KBM-7 (cell line): ENCODE results near the gene KTI12.
"Not testable (repeated sequence)": the region's sequence is repeated elsewhere in the genome, so short reads cannot be mapped to it uniquely, and the experiment has no call there.

Experiments used
- DNase-seq: peaks from one replicate; pipeline ENCODE4 v3.0.0-alpha.2; 2015
- in situ Hi-C: fragments of 300-500 bp; cut with MboI; formaldehyde crosslinking; loops from 2 replicates; pipeline ENCODE4 v1.14.3; 2020; ENCODE audit warnings: low sequenced_read_pairs, low pct_unique_long_range_greater_than_20kb, mixed read lengths

The KTI12 gene, protein sequence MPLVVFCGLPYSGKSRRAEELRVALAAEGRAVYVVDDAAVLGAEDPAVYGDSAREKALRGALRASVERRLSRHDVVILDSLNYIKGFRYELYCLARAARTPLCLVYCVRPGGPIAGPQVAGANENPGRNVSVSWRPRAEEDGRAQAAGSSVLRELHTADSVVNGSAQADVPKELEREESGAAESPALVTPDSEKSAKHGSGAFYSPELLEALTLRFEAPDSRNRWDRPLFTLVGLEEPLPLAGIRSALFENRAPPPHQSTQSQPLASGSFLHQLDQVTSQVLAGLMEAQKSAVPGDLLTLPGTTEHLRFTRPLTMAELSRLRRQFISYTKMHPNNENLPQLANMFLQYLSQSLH

DNA sequence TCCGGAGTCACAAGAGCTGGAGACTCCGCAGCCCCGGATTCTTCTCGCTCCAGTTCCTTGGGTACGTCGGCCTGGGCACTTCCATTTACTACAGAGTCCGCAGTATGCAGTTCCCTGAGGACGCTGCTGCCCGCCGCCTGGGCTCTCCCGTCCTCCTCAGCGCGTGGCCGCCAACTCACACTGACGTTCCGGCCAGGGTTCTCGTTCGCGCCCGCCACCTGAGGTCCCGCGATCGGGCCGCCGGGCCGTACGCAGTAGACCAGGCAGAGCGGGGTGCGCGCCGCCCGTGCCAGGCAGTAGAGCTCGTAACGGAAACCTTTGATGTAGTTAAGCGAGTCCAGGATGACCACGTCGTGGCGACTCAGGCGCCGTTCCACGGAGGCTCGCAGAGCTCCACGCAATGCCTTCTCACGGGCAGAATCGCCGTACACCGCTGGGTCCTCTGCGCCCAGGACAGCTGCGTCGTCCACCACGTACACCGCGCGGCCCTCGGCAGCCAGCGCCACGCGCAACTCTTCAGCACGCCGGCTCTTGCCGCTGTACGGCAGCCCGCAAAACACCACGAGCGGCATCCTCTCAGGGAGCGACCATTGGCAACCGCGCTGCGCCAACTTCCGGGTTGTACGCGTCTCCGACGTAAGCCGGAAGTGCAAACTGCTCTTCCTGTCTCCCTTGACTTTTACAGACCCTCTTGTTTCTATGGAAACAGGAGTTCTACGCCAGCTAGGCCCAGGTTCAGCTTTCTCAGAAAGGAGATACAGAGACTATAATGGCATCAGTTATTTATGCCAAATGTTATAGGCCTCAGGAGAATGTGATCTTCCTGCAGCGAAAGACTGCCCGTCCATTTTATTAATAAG, at the start of gene KTI12:
Gene KTI12 (minus strand): TSS at position 621 of the 860 bp plus-strand sequence. CDS start 49 bp downstream, at position 572.
- in situ Hi-C loops = no loop called here
- DNase-seq = peak; percentile 91

DNA sequence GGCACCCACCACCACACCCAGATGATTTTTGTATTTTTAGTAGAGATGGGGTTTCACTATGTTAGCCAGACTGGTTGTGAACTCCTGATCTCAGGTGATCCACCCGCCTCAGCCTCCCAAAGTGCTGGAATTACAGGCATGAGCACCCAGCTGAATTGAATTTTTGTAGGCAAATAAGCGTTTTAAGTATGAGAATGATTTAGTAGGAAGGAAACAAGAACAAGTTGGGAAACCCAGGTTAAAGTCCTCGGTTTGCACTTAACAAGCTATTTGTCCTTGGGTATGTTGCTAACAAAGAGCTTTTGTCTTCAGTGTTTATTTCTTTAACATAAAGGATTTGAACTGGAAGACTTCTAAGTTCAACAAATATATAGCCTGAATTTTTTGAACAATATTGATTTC, 46.4 kb upstream of the KTI12 start:
- in situ Hi-C loops = no loop called here

DNA sequence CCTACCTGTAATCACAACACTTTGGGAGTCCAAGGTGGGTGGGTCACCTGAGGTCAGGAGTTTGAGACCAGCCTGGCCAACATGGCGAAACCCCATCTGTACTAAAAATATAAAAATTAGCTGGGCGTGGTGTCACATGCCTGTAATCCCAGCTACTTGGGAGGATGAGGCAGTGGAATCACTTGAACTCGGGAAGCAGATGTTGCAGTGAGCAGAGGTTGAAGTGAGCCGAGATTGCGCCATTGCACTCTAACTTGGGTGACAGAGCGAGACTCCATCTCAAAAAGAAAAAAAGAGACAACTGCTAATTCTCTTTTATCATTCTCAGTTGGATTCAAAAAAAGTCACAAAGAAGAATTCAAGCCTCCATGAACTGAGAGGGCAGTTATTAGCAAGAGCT, 43.7 kb upstream of the KTI12 start:
- in situ Hi-C loops, DNase-seq: not testable (repeated sequence)

More for the DNA sequence above, 46.4 kb upstream of the KTI12 start:
- no peak for DNase-seq

DNA sequence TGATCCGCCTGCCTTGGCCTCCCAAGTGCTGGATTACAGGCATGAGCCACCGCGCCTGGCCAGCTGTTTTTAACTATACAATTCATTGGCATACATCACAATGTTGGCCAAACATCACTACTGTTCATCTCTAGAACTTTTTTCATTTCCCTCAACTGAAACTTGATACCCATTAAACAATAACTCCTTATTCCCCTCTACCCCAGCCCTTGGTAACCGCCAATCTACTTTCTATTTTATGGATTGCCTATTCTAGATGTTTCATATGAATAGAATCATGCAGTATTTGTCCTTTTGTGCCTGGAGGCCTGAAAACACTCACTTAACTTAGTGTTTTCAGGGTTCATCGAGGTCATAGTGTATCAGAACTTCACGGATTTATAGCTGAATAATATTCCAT, 38.7 kb upstream of the KTI12 start:
- in situ Hi-C loops = no loop called here
- DNase-seq = no peak

DNA sequence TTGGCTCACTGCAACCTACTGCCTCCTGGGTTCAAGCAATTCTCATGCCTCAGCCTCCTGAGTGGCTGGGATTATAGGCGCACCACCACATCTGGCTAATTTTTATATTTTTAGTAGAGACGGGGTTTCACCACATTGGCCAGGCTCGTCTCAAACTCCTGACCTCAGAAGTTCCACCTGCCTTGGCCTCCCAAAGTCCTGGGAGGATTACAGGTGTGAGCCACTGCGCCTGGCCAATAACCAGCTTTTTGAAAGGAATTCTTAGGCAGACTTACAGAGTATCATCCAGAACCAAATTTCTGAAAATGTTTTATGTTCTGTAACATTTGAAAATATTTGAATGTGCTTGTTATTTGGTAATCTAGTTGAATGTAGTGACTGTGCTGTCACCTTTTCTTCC, 37.1 kb upstream of the KTI12 start:
- in situ Hi-C loops = no loop called here

DNA sequence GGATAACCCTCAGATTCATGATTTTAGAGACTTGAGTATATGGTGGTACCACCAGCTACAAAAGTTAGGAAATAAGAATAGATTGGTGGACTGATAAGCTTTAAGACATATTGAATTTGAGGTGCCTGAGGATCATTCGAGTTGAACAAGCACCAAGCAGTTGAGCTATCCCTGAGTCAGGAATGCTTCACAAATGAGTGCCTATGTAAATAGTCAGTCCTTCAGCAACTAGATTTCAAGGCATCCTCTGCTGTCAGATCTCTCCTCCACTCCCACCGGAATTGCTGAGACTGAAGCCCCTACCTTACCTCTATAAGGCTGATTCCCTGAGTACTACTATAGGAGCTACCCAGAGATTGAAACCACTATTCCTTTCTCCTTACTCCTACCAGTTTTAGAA, 29.6 kb upstream of the KTI12 start:
- in situ Hi-C loops = no loop called here
- no peak for DNase-seq

More for the DNA sequence above, 37.1 kb upstream of the KTI12 start:
- DNase-seq = no peak

DNA sequence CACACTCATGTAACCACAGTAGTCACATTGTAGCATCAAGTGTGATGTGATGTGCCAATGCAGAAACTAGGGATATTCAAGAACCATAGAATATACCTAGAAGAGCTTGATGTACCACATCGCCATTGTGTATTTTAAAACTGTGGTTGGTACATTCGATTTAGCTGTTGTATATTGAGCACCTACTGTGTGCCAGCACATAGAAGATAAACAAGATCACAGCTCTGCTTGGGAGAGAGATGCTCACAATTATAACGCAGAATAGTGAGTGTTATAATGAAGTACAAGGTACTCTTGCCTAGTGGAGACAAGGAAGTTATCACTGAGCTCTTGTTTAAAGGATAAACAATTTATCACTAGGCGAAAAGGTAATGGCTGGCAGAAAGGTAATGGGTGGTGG, 27.2 kb upstream of the KTI12 start:
- in situ Hi-C loops = no loop called here
- DNase-seq = no peak

DNA sequence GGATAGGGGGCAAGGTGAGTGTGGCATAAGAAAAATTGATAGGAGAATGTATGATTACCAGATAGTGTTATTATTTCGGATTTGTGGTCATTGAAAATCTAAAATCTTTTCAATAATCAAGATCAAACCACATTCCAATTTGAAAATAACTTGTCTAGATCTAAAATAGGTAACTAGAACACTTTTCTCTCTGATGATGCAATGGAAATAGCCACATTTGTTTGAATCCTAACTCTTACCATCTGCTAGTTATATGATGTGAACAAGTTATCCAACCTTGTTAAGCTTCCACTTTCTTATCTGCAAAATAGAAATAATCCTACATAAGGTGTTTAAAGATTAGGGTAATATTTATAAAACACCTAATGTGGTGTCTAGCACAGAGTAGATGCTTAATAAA, 26.3 kb upstream of the KTI12 start:
- no peak for DNase-seq
- in situ Hi-C loops = no loop called here

DNA sequence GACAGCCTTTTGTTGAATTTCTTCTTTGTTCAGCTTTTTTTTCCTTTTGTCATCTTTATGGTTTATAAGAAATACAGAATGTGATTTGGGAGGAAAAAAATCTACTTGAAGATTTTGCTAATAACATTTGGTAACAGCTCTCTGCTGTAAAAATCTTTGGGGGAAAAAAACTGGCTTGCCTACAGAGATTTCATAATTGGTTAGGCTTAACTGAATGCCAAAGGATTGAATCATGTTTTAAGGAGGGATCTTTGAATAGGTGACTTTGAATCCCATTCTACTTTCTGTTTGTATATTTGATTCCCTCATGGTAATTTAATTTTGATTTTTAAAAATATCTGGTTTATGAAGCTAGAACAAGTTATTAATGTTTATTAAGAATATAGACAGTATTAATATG, 25.7 kb upstream of the KTI12 start:
- in situ Hi-C loops = no loop called here
- DNase-seq = no peak

DNA sequence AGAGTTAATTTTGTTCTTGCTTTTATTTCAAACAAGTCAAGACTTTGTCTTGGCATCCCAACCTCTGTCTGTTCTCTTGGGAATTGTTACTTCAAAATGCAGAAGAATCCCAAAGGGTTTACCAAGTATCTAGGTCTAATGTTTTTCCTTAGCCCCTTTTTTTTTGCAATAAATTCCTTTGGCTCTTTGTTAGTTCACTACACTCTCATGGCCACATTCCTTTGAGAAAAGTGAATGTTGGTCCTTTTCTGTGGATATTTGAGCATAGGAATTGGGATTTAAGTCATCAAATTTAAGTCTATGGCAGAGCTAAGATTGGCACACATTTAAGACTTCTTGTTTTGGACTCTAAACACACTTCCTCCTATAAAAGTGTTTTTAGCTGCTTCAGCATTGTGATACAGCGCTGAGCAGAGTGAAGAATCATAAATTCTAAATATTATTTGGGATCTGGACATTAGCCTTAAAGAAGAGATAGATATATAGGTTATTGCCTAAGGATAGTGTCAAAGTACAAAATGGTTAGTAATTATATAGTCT, 24.3 kb upstream of the KTI12 start:
- in situ Hi-C loops = no loop called here
- DNase-seq = no peak

DNA sequence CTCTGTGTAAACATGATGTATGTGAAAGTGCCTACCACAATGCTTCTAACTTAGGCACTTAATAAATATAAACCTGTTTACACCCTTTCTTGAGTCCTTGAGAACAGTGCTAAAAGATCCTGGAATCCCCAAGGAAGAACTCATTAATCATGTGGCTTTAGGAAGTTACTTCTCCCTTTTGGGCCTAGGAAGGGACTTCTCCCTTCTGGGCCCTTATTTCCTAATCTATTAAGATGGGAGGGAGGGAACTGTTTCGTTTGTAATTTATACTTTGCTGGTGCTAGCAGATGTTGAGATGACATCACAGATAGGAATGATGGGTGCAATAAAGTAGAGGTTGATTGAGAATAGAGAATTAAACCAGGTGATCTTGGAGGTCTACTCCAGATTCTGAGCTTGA, 23.6 kb upstream of the KTI12 start:
- DNase-seq = peak; percentile 30
- in situ Hi-C loops = no loop called here

DNA sequence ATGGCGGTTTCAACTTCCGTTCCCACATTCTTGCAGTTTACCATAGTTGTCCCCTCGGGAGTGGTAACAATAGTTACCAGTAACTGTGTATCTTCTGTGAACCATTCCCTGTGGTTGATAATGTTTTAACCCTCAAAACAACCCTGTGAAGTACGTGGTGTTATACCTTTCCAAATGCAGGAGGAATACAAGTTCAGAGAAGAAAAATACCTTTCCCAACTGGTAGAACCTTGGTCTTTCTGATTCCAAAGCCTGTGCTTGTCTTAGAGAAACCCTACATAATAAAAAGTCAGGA, 23.3 kb upstream of the KTI12 start:
- in situ Hi-C loops = no loop called here
- DNase-seq = no peak

DNA sequence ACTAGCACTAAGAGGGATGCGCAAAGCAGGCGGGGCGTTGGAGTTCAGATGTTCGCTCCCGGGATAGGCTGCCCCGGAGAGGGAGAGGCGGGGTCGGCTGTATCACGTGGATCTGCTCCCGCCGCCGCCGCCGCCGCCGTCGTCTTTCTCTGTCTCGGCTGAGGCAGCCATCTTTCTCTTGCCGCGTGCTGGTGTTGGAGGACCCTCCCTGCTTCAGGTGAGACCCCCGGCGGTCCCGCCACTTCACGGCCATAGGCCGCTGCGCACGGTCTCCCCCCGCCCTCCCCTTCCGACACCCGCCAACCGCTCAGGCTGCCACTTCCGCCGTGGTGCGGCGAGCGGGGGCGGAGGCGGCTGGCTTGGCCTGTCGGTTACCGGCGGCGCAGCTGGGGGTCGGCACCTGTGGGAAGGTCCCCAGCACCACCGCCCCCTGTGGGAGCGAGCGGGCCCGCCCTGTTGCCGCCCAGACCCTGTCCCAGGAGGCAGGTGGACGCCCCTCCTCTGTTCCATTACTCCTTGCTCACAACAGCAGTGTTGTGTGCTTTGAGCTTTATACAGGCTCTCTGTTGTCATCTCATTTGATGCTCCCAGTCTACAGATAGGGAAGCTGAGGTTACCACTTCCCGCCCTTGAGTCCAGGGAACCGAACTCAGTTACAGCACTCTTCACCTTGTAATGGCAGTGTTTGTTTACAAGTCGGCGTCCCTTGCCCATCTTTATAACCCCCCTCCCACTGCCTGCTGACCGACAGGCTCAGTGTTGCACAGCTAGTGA, 22.7 kb upstream of the KTI12 start, which contains the start of gene BTF3L4:
Gene BTF3L4 (plus strand): TSS at position 133 of the 774 bp plus-strand sequence. CDS start 3,553 bp downstream, outside the sequence.
- DNase-seq = peak; percentile 96
- in situ Hi-C loops = no loop called here

DNA sequence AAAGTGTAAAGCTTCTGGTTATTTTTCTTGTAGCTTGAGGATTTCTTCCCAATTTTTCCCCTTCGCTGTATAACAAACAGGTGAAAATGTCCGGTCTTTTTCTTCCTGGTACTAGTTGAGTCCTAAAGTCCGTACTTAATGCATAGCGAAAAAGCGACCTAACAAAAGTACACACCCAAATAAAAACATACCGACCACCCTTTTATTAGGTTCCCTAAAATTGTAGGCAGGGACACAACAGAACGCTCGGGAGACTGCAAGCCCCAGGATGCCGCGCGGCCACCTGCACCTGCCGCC, 22.2 kb upstream of the KTI12 start:
- no peak for DNase-seq
- in situ Hi-C loops = no loop called here

DNA sequence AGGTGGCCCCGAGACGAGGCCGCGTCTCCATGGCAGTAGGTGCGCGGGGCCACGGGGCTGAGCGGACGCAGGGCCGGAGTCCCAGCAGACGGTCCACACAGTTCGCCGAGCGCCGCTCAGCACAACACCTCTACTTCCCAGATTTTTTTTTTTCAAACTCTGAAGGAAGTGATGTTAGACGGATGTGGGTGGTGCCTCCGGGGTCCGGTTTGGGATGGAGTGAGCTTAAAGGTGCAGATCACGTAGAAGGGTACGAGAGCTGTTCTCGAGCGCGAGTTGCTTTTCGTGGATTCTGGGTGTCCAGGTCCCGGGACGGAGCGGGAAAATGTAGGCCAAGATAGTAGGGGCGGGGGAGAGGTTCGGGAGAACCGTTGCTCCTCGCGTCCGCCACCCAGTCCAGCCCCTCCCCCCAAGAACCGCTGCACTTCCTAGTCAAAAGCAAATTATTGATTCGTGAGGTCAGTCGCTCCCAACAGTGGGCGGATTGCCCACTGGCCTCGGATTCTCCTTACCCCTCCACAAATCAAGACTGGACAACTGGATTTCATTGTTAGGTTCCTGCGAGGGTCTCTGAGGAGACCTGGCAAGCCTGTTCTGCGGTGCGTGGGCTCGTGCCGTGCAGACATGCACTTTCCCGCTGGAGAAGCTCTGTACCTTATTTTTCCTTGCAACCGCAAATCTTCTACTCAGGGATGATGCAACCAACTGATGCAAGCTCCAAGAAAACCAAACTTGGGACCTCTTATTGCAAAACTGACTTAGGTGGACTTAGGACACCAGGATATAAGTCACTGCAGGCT, 21.7 kb upstream of the KTI12 start, which contains the start of gene TXNDC12:
Gene TXNDC12 (minus strand): TSS at position 126 of the 800 bp plus-strand sequence. CDS start 95 bp downstream, at position 31.
- peak; percentile 97 for DNase-seq
- in situ Hi-C loops = no loop called here

DNA sequence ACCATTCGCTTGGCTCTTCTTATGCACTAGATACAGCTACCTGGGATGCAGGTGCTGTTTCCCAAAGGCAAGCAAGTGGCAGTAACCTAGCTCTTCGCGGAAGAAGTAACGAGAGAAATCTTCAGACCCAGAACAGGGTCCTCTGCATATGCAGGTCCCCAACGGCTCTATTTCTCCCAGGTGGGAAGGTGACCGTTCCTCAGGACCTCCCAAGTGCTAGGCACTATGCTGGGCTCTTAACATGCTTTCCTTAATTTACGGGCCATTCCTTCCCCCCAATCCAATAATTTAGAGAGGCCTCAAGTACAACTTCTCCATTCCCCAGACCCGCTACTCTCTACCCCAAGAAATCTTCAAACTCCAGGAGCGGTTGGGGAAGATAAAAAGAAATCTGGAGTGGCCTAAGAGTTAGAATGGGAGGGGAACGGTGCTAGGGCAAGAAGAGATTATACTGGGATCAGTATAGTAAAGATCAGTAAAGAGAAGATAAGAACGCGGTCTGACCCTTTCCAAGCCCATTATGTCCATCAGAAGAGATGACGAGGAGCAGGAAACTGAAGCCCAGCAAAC, 21.0 kb upstream of the KTI12 start:
- DNase-seq = no peak
- in situ Hi-C loops = no loop called here

DNA sequence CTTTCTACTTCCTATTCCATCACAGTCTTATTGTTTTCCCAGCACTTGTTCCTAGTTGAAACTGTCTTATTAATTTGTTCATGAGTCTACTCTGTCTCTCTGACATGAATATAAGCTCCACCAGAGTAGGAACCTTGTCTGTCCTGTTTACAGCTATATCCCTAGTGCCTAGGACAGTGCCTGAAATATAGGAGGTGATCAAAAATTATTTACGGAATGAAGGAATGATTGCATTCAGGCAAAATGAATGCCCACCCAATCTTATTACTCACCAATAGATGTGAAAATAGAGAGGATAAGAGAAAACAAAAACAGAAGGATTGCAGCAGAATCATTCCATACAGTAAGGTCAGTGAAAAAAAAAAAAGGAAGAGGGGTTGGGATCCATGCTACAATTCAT, 20.3 kb upstream of the KTI12 start:
- no peak for DNase-seq
- in situ Hi-C loops = no loop called here

DNA sequence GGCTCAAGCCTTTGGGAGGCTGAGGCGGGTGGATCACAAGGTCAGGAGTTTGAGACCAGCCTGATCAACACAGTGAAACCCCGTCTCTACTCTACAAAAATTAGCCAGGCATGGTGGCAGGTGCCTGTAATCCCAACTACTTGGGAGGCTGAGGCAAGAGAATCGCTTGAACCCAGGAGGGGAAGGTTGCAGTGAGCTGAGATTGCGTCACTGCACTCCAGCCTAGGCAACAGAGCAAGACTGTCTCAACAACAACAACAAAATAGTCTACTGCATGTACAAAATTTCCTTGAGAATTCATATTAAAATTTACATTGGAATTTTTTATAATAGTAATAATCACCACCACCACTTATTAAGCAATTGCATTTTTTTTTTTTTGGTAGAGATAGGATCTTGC, 15.7 kb upstream of the KTI12 start:
- in situ Hi-C loops, DNase-seq: not testable (repeated sequence)
